DOHH2 (cell line): ENCODE measurements around the gene NUP210.
A peak's percentile ranks its signal among the peaks of the same experiment; 100 is the strongest.

Experiments
- H3F3A ChIP-seq: fragments of 200-600 bp; sonication (generic), shearing (Covaris generic); 2 replicates; pipeline ENCODE4 v1.6.0; 2016; ENCODE audit warnings: antibody characterized with exemption, mild to moderate bottlenecking; ENCODE audit not compliant: control insufficient read depth, insufficient read depth
- H3K27ac ChIP-seq: fragments of 200-600 bp; sonication (generic); 2 replicates; pipeline ENCODE4 v1.5.1; 2014; ENCODE audit warnings: low read depth, mild to moderate bottlenecking, low read length, moderate library complexity
- H3K27me3 ChIP-seq: fragments of 200-600 bp; sonication (generic); 2 replicates; pipeline ENCODE4 v1.6.1; 2014; ENCODE audit warnings: mild to moderate bottlenecking, low read length, mixed read lengths; ENCODE audit not compliant: control insufficient read depth
- H3K36me3 ChIP-seq: fragments of 200-600 bp; sonication (generic); 2 replicates; pipeline ENCODE4 v1.6.1; 2014; ENCODE audit warnings: mild to moderate bottlenecking, low read length, moderate library complexity, mixed read lengths; ENCODE audit not compliant: control insufficient read depth
- H3K4me1 ChIP-seq: fragments of 200-600 bp; sonication (generic); 2 replicates; pipeline ENCODE4 v1.6.1; 2014; ENCODE audit warnings: mild to moderate bottlenecking, low read length, mixed read lengths; ENCODE audit not compliant: control insufficient read depth
- H3K4me2 ChIP-seq: fragments of 200-600 bp; sonication (generic); 2 replicates; pipeline ENCODE4 v1.6.0; 2014; ENCODE audit warnings: mild to moderate bottlenecking, low read length, moderate library complexity
- H3K4me3 ChIP-seq: fragments of 200-600 bp; sonication (generic); 2 replicates; pipeline ENCODE4 v1.5.1; 2014; ENCODE audit warnings: mild to moderate bottlenecking, low read length, mixed read lengths
- H3K79me2 ChIP-seq: fragments of 200-600 bp; sonication (generic); 2 replicates; pipeline ENCODE4 v1.6.1; 2014; ENCODE audit warnings: mild to moderate bottlenecking, low read length, mixed read lengths; ENCODE audit not compliant: control insufficient read depth
- H3K9me2 ChIP-seq: fragments of 200-600 bp; sonication (generic); replicated peaks from 2 replicates; pipeline ENCODE4 v1.6.1; 2014; ENCODE audit warnings: mild to moderate bottlenecking, low read length, mixed read lengths; ENCODE audit not compliant: control insufficient read depth
- H3K9me3 ChIP-seq: fragments of 200-600 bp; sonication (generic); 2 replicates; pipeline ENCODE4 v1.6.1; 2014; ENCODE audit warnings: antibody characterized with exemption, low read length, mixed read lengths; ENCODE audit not compliant: control insufficient read depth, insufficient read depth
- H4K20me1 ChIP-seq: fragments of 200-600 bp; sonication (generic); 2 replicates; pipeline ENCODE4 v1.6.0; 2014; ENCODE audit warnings: low read depth, mild to moderate bottlenecking, antibody characterized with exemption, low read length, moderate library complexity; ENCODE audit not compliant: control insufficient read depth, insufficient read depth
- CTCF ChIP-seq: fragments of 200-600 bp; sonication (generic); IDR thresholded peaks from one replicate; pipeline ENCODE4 v1.5.1; 2014; ENCODE audit warnings: antibody characterized with exemption, mild to moderate bottlenecking, low read depth, low read length; ENCODE audit not compliant: poor library complexity, severe bottlenecking
- EZH2phosphoT487 ChIP-seq: fragments of 200-600 bp; sonication (generic); IDR thresholded peaks from 2 replicates; pipeline ENCODE4 v1.6.1; 2017; ENCODE audit warnings: borderline replicate concordance, mild to moderate bottlenecking, antibody characterized with exemption, low read length, moderate library complexity, mixed read lengths

NUP210 gene

GRCh38 chr3:13287833-13288232 is 132.3 kb downstream of the NUP210 start:
- H3K4me1 ChIP-seq, result peaks cover 10% of the 10 kb centered on the region
- no peaks in the 10 kb centered on the region for H3K36me3 ChIP-seq
- H3K79me2 ChIP-seq, result no peaks in the 10 kb centered on the region
- H3F3A ChIP-seq, result no peaks in the 10 kb centered on the region
- H3K4me2 ChIP-seq, result peak overlapping the region; percentile 20; the same call in 1 of the 2 replicates
- no peaks in the 10 kb centered on the region for H3K9me2 ChIP-seq
- no peaks in the 10 kb centered on the region for H3K27me3 ChIP-seq
- no peaks in the 10 kb centered on the region for H4K20me1 ChIP-seq
- no peak overlapping the region for H3K27ac ChIP-seq
- no peak for TF ChIP-seq CTCF
- TF ChIP-seq EZH2phosphoT487, result no peak
- peaks cover 30% of the 10 kb centered on the region; the same call in 1 of the 2 replicates for H3K9me3 ChIP-seq
- H3K4me3 ChIP-seq, result peak overlapping the region; percentile 19; the same call in 1 of the 2 replicates

GRCh38 chr3:13286873-13287272 is 133.2 kb downstream of the NUP210 start:
- Histone ChIP-seq H3K4me2 (no peak overlapping the region), H3F3A (no peaks in the 10 kb centered on the region)

GRCh38 chr3:13285007-13285567 is 135.0 kb downstream of the NUP210 start:
- H3K27me3 ChIP-seq, result no peaks in the 10 kb centered on the region

More at GRCh38 chr3:13286873-13287272, 133.2 kb downstream of the NUP210 start:
- no peaks in the 10 kb centered on the region for H3K9me2 ChIP-seq
- no peaks in the 10 kb centered on the region for H4K20me1 ChIP-seq
- TF ChIP-seq CTCF (no peak), EZH2phosphoT487 (no peak)
- H3K4me1 ChIP-seq, result peaks cover 10% of the 10 kb centered on the region
- H3K4me3 ChIP-seq, result no peak overlapping the region
- no peaks in the 10 kb centered on the region for H3K36me3 ChIP-seq
- H3K27ac ChIP-seq, result no peak overlapping the region
- no peaks in the 10 kb centered on the region for H3K79me2 ChIP-seq
- no peaks in the 10 kb centered on the region for H3K27me3 ChIP-seq
- H3K9me3 ChIP-seq, result peaks cover 30% of the 10 kb centered on the region; the same call in 1 of the 2 replicates

More at GRCh38 chr3:13285007-13285567, 135.0 kb downstream of the NUP210 start:
- no peaks in the 10 kb centered on the region for H3F3A ChIP-seq
- peaks cover 30% of the 10 kb centered on the region; the same call in 1 of the 2 replicates for H3K9me3 ChIP-seq
- no peak overlapping the region for H3K4me2 ChIP-seq
- H3K9me2 ChIP-seq, result no peaks in the 10 kb centered on the region
- H4K20me1 ChIP-seq, result no peaks in the 10 kb centered on the region
- H3K27ac ChIP-seq, result no peak overlapping the region
- no peaks in the 10 kb centered on the region for H3K36me3 ChIP-seq
- TF ChIP-seq EZH2phosphoT487, result no peak
- no peak for TF ChIP-seq CTCF
- no peaks in the 10 kb centered on the region for H3K79me2 ChIP-seq
- peaks cover 10% of the 10 kb centered on the region for H3K4me1 ChIP-seq
- H3K4me3 ChIP-seq, result no peak overlapping the region
